Peyer's patch (tissue), 4 donors: Measurements from ENCODE around the gene MYRIP.

Experiments
- POLR2A ChIP-seq, 2 donors: fragments of 450-650 bp; IDR thresholded peaks; one replicate each; pipeline ENCODE4 v1.5.1; 2017; ENCODE audit warnings: antibody characterized with exemption in 2 of 2, mild to moderate bottlenecking in 2 of 2, moderate library complexity in 2 of 2
- TF ChIP-seq, protein P1 (sequence below), 6 experiments: fragments of 450-650 bp in 4 of 6; fragments of 200-600 bp in 2 of 6; sonication (generic) in 1 of 6; IDR thresholded peaks; one replicate each; pipeline ENCODE4 v1.5.1; 2017 to 2019; ENCODE audit warnings: antibody characterized with exemption in 6 of 6, mild to moderate bottlenecking in 3 of 6, moderate library complexity in 1 of 6

DNA sequence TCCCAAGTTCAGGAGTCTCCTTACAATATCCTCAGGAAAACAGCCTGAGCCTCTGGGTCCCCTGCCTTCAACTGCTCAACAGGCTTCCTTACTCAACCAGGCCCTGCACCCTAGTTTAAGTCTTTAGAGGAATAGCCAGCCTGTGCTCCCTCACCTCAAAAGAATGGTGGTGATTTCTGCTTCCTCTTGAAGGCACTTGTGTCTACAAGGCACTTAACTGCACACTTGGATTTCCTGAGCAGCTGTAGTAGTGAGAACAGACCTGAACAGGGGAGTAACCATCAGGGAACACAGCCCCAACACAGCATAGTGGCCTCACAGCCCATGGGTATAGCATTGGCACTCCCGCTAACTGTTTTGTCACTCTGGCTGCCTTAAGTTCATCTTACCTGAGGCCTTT, 244.3 kb downstream of the MYRIP start:
- TF ChIP-seq, protein P1, sequence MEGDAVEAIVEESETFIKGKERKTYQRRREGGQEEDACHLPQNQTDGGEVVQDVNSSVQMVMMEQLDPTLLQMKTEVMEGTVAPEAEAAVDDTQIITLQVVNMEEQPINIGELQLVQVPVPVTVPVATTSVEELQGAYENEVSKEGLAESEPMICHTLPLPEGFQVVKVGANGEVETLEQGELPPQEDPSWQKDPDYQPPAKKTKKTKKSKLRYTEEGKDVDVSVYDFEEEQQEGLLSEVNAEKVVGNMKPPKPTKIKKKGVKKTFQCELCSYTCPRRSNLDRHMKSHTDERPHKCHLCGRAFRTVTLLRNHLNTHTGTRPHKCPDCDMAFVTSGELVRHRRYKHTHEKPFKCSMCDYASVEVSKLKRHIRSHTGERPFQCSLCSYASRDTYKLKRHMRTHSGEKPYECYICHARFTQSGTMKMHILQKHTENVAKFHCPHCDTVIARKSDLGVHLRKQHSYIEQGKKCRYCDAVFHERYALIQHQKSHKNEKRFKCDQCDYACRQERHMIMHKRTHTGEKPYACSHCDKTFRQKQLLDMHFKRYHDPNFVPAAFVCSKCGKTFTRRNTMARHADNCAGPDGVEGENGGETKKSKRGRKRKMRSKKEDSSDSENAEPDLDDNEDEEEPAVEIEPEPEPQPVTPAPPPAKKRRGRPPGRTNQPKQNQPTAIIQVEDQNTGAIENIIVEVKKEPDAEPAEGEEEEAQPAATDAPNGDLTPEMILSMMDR (IDR thresholded peaks at IDR 0.05) = no peak
- no peak for TF ChIP-seq POLR2A (IDR thresholded peaks at IDR 0.05)
